ENCODE results near the gene MINDY4B.

DNA sequence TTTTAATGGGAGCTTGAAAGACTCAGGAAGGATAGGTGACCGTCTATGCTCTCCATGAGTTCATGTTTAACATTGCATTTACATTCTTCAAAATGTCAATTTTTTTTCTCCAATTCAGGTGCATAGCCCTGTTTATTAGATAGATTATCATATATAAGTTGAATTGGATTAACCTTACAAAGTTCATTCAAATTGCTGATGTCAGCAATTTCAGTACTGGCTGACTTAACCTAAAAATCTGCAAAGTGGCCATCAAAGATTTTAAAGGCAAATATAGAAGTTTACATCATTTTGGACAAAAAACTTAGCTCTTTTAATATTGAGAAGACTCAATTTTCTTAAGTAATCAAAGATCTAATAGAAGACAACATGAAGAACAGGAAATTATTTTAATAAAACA is 57.8 kb downstream of the MINDY4B start:
- TF ChIP-seq, protein P1, sequence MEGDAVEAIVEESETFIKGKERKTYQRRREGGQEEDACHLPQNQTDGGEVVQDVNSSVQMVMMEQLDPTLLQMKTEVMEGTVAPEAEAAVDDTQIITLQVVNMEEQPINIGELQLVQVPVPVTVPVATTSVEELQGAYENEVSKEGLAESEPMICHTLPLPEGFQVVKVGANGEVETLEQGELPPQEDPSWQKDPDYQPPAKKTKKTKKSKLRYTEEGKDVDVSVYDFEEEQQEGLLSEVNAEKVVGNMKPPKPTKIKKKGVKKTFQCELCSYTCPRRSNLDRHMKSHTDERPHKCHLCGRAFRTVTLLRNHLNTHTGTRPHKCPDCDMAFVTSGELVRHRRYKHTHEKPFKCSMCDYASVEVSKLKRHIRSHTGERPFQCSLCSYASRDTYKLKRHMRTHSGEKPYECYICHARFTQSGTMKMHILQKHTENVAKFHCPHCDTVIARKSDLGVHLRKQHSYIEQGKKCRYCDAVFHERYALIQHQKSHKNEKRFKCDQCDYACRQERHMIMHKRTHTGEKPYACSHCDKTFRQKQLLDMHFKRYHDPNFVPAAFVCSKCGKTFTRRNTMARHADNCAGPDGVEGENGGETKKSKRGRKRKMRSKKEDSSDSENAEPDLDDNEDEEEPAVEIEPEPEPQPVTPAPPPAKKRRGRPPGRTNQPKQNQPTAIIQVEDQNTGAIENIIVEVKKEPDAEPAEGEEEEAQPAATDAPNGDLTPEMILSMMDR (IDR thresholded peaks at IDR 0.05): no peak
- no peak for TF ChIP-seq JUND (IDR thresholded peaks at IDR 0.05)
- TF ChIP-seq MEF2A (IDR thresholded peaks at IDR 0.05; ENCODE audit: borderline replicate concordance, low read depth): no peak
- TF ChIP-seq, protein P2, sequence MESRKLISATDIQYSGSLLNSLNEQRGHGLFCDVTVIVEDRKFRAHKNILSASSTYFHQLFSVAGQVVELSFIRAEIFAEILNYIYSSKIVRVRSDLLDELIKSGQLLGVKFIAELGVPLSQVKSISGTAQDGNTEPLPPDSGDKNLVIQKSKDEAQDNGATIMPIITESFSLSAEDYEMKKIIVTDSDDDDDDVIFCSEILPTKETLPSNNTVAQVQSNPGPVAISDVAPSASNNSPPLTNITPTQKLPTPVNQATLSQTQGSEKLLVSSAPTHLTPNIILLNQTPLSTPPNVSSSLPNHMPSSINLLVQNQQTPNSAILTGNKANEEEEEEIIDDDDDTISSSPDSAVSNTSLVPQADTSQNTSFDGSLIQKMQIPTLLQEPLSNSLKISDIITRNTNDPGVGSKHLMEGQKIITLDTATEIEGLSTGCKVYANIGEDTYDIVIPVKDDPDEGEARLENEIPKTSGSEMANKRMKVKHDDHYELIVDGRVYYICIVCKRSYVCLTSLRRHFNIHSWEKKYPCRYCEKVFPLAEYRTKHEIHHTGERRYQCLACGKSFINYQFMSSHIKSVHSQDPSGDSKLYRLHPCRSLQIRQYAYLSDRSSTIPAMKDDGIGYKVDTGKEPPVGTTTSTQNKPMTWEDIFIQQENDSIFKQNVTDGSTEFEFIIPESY (IDR thresholded peaks at IDR 0.05; ENCODE audit: borderline replicate concordance, low read depth): no peak
- no peak for TF ChIP-seq FOXJ3 (CRISPR knock-in tag; IDR thresholded peaks at IDR 0.05)
- no peak for TF ChIP-seq RAD21 (IDR thresholded peaks at IDR 0.05; ENCODE audit: low read length)

All from SK-N-SH (cell line).